NCI-H226 (cell line): Measurements from ENCODE around the gene TMEM79.

Experiments used
- DNase-seq: peaks from one replicate; pipeline ENCODE4 v3.0.0-alpha.2; 2015

Gene TMEM79

GRCh38 chr1:156266051-156266450, 18.1 kb upstream of the TMEM79 start:
- DNase-seq, result no peak

GRCh38 chr1:156268336-156268735, 15.8 kb upstream of the TMEM79 start:
- peak; percentile 70 for DNase-seq

GRCh38 chr1:156270314-156270713, 13.8 kb upstream of the TMEM79 start:
- DNase-seq, result no peak

- no peak for DNase-seq
Measured at GRCh38 chr1:156276532-156276931, 7.6 kb upstream of the TMEM79 start.

GRCh38 chr1:156276966-156277381, 7.2 kb upstream of the TMEM79 start:
- DNase-seq, result peak; percentile 28

- no peak for DNase-seq
Measured at GRCh38 chr1:156279837-156280236, 4.3 kb upstream of the TMEM79 start.

- DNase-seq, result no peak
Measured at GRCh38 chr1:156281281-156281680, 2.8 kb upstream of the TMEM79 start.

GRCh38 chr1:156281693-156282478, 2.2 kb upstream of the TMEM79 start:
- DNase-seq, result no peak

- DNase-seq, result peak; percentile 97
Measured at GRCh38 chr1:156282479-156283222, 1.5 kb upstream of the TMEM79 start, which contains the start of gene SMG5. Gene SMG5, minus strand, starts transcription at chr1:156282825. Its CDS starts 145 bp downstream, at chr1:156282680.

GRCh38 chr1:156283521-156283920, 604 bp upstream of the TMEM79 start:
- DNase-seq, result no peak

GRCh38 chr1:156284757-156285156, 632 bp downstream of the TMEM79 start:
- no peak for DNase-seq

- DNase-seq, result no peak
Measured at GRCh38 chr1:156285437-156285836, 1.3 kb downstream of the TMEM79 start.

GRCh38 chr1:156286061-156286460, 1.9 kb downstream of the TMEM79 start:
- no peak for DNase-seq

- DNase-seq, result no peak
Measured at GRCh38 chr1:156289857-156290256, 5.7 kb downstream of the TMEM79 start.

GRCh38 chr1:156291226-156292061, 7.3 kb downstream of the TMEM79 start:
- peak; percentile 79 for DNase-seq

GRCh38 chr1:156293098-156293434, 8.9 kb downstream of the TMEM79 start:
- DNase-seq, result no peak

- DNase-seq, result no peak
Measured at GRCh38 chr1:156293895-156294294, 9.8 kb downstream of the TMEM79 start.

- peak; percentile 53 for DNase-seq
Measured at GRCh38 chr1:156295391-156295947, 11.3 kb downstream of the TMEM79 start, which contains the start of gene GLMP. Gene GLMP, minus strand, starts transcription at chr1:156295679. Its CDS starts 34 bp downstream, at chr1:156295645.

GRCh38 chr1:156298852-156299357, 14.8 kb downstream of the TMEM79 start, which contains the start of gene VHLL:
Gene VHLL, minus strand, starts transcription at chr1:156299307. Its CDS starts 118 bp downstream, at chr1:156299189.
- no peak for DNase-seq

- DNase-seq, result no peak
Measured at GRCh38 chr1:156303241-156303640, 19.1 kb downstream of the TMEM79 start.

- no peak for DNase-seq
Measured at GRCh38 chr1:156305215-156305614, 21.1 kb downstream of the TMEM79 start.

- no peak for DNase-seq
Measured at GRCh38 chr1:156308078-156308477, 24.0 kb downstream of the TMEM79 start.
